HG02571 (cell line): ENCODE data around the gene POMZP3.
"Not testable (repeated sequence)": the region's sequence is repeated elsewhere in the genome, so short reads cannot be mapped to it uniquely, and the experiment has no call there.

ENCODE experiments used
- ATAC-seq: cut with Tn5 transposase; IDR thresholded peaks from one replicate; pipeline ENCODE4 v1.9.1; 2021; ENCODE audit warnings: mild to moderate bottlenecking, moderate library complexity; ENCODE audit not compliant: unreplicated experiment

POMZP3 gene

GRCh38 chr7:76626989-76627642 lies at the start of gene POMZP3:
Gene POMZP3 (minus strand): TSS chr7:76627279. CDS start chr7:76626064, 1,215 bp downstream.
- ATAC-seq: peak; percentile 80

- ATAC-seq: not testable (repeated sequence)
Measured at GRCh38 chr7:76675783-76676182, 48.7 kb upstream of the POMZP3 start.

DNA sequence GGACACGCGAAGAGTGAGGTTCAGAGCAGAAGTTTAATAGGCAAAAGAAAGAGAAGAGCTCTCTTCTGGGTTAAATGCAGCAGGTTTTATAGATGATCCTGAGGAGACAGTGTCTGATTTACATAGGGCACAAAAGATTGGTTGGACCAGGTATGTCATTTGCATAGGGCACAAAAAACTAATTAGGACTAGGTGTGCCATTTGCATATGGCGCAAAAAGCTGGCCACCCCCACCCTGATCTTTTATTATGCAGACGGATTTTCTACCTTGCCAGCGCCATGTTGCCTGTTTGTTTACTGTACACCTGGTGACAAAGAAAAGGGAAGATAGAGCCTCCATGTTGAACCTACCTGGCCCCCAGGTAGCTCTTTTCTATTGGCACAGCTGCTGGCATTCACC lies 46.3 kb upstream of the POMZP3 start:
- not testable (repeated sequence) for ATAC-seq

- not testable (repeated sequence) for ATAC-seq
Measured at GRCh38 chr7:76659212-76659611, 32.1 kb upstream of the POMZP3 start.

- ATAC-seq: not testable (repeated sequence)
Measured at GRCh38 chr7:76656425-76656824, 29.3 kb upstream of the POMZP3 start.

- ATAC-seq: not testable (repeated sequence)
Measured at GRCh38 chr7:76642620-76643019, 15.5 kb upstream of the POMZP3 start.

DNA sequence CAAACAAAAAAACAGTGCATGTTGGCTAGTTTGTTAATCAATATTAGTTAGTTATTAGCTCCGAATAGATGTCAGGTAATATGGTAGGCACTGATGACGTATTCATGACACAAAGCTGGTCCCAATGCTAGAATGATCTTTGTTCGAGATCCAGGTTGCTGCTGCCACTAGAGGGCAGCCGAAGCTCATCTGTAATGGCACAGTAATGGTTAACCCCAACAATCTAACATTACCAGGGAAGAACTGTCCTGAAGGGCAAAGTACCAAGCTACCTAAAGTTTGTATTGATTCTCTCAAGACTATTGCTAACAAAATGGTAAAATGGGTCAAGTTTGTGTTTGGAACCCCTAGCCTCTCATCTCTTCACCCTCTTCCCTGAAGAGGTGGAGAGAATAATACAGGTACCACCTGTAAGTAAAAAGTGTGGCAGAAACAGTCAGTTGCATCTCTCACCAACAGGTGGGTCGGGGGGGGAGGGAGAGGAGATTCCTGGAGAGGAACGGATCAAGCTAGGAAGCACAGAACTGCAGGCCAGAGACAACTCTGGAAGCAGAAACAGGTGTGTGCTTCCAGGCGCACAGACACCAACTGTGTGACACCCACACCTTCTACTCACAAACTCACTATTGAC lies 10.1 kb upstream of the POMZP3 start:
- ATAC-seq: peak; percentile 70

GRCh38 chr7:76626581-76626980 lies 498 bp downstream of the POMZP3 start:
- peak; percentile 41 for ATAC-seq

DNA sequence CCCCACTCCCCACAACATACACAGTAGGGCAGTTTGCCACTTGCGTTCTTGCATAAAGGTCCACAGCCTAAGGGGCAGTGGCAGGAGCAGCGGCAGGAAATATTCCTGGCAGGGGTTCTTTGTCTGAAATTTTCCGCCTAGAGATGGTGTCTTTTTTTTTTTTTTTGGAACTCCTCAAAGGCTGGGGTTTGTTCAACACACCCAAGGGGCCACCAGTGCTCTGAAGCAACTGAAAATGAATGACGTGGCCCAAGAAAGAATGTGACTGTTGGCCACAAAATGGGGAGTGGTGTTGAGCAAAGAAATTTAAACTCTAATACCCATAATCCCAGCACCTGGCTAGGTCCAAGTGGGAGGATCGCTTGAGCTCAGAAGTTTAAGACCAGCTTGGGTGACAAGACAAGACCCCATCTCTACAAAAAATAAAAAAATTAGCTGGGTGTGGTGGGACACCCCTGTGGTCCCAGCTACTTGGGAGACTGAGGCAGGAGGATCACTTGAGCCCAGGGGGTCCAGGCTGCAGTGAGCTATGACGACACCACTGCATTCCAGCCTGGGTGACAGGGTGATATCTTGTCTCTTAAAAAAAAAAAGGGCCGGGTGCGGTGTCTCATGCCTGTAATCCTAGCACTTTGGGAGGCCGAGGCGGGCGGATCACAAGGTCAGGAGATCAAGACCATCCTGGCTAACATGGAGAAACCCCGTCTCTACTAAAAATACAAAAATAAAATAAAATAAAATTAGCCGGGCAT lies 7.5 kb downstream of the POMZP3 start:
- ATAC-seq: not testable (repeated sequence)

GRCh38 chr7:76613783-76614182 lies 13.3 kb downstream of the POMZP3 start:
- not testable (repeated sequence) for ATAC-seq

DNA sequence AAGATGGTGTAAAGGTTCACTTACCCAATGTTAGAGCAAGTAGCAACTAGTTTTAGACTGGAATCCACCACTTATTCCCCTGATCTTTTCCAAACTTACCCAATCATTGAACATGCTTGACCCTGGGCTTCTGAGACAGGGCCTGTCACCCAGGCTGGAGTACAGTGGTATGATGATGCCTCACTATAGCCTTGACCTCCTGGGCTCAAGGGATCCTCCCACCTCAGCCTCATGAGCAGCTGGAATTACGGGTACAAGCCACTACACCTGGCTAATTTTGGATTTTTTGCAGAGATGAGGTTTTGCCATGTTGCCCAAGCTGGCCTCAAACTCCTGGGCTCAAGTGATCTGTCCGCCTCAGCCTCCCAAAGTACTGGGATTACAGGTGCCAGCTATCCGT lies 14.8 kb downstream of the POMZP3 start:
- ATAC-seq: not testable (repeated sequence)

DNA sequence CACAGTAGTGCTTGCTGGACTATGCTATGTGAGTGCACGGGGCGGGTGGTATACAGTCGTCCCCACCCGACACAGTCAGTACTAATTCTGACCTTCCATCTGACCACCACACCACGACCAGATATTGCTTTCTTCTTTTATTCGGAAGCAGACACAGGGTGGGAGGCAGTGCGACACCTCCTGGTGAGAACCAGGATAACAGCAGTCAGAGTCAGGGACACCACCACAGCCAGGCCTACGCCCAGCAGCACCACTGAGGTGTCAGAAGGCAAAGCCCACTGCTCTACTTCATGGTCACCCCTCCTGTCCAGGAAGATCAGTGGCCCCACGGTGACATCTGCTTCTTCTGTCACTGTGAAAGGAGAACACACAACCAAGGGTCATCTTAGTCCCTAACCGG lies 17.2 kb downstream of the POMZP3 start:
- ATAC-seq: not testable (repeated sequence)

DNA sequence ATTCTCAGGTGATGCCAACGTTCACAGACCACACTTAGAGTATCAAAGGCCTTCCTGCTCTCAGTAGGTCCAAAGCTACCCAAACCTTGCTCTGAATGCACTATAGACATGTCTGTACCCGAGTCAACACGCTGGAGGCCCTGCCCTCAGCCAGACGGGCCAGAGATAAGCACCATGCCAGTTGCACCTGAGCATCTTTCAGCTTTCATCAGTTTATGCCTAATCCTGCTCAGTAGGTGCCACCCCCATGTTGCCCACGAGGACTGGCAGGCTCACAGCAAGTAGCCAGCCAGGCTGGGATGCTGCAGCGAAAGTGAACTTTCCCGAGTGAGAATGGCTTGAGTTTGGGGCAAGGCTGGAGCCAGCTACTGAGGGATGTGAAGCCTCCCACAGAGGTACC lies 18.6 kb downstream of the POMZP3 start:
- ATAC-seq: not testable (repeated sequence)

DNA sequence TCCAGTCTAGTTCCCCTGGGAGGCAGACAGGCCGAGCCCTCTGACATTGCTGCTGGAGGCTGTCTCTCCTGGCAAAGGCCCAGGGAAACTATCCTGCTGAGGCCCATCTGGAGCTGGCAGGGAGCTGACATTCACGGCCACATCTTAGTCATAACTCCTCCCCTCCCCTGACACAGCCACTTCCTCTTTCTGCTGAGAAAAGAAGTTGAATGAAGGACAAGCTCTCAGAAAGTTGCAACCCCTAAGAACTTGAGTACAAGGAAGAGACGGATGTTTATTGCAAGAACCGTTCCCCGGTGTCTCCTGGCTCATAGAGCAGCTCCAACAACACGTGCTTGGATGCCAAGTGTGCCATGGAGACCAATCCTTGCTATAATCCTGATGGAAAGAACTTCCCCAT lies 21.1 kb downstream of the POMZP3 start:
- ATAC-seq: peak; percentile 93

DNA sequence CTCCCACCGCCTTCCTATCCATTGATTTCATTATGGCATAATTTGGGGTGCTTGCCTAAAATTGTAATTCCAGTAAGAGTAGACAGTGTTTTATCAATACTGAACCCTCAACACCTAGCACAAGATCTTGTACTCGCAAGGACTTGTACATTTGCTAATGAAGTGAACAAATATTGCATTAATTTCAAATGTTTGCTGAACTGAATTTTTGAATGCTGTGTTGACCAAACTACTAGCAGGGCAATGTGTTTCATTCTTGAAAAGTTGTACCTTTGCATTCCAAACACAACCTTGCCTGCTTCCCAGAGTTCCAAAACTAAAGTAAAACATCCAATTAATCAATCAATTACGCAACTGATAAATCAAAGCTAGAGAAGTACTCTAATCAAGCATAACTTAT lies 26.4 kb downstream of the POMZP3 start:
- not testable (repeated sequence) for ATAC-seq

DNA sequence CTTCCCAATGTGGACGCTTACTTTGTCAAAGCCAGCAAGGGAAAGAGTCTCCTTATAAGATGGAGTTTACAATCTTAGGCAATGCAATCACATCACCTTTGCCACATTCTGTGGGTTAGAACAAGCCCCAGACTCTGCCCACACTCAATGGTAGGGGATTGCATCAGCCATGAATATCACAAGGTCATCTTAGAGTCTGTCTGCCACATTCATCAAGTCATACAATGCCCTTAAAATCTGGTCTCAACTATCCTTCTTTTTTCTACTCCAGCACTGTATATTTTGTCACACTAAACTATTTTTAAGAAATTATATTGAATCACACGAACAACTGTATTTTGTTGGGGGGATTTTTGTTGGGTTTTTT lies 27.0 kb downstream of the POMZP3 start:
- not testable (repeated sequence) for ATAC-seq

DNA sequence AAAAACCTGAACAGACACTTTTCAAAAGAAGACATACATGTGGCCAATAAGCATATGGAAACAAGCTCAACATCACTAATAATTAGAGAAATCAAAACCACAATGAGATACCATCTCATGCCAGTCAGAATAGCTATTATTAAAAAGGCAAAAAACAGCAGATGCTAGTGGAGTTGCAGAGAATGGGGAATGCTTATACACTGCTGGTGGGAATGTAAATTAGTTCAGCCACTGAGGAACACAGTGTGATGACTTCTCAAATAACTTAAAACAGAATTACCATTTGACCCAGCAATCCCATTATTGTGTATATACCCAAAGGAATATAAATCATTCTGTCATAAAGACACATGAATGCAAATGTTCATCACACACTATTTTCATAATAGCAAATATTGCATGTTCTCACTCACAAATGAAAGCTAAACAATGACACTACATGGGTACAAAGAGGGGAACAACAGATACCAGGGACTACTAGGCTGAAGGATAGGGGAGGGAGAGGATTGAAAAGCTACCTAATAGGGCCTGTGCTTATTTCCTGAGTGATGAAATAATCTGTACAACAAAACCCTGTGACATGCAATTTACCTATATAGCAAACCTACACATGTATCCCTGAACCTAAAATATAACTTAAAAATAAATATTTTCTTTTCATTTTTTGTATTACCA lies 28.4 kb downstream of the POMZP3 start:
- not testable (repeated sequence) for ATAC-seq

GRCh38 chr7:76597288-76597687 lies 29.8 kb downstream of the POMZP3 start:
- ATAC-seq: not testable (repeated sequence)

DNA sequence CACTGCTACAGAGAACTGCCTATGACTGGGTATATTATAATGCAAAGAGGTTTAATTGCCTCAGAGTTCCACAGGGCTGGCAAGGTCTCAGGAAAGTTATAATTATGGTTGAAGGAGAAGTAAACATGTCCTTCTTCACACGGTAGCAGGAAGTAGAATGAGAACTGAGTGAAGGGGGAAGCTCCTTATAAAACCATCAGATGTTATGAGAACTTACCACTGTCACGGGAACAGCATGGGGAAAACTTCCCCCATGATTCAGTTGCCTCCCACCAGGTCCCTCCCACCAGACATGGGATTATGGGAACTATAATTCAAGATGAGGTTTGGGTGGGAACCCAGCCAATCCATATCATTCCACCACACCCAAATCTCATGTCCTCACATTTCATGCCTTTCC lies 34.4 kb downstream of the POMZP3 start:
- not testable (repeated sequence) for ATAC-seq

DNA sequence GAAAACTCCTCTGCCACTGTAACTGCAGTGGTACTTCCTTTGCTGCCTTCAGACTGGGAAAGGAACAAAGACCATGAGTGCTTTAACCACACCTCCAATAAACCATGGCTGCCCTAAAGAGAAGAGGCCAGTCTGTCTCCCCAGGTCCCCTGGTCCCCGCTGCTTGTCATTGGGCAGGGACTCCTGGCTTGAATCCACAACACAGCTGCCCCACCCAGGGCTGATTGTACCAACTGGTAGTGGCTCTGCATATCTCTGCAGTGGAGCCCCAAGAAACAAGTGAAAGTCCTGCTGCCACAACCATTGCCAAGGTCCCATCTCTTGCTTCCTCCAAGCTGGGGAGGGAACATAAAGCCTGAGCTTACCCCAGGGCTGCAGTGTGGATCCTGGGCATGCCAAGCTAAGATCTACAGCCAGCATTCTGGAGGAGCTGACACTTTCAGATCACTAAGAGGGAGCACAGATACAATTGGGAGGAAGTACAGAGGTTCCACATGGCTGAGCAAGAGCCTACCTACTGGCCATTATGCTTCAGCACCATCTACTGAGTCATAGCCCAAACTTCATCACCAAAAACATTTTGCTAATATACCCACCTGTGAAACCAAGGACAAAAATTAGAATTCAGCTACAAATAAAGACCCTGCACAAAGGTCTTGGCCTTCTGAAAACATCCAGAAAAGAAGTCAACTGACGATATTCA lies 35.3 kb downstream of the POMZP3 start:
- ATAC-seq: not testable (repeated sequence)

DNA sequence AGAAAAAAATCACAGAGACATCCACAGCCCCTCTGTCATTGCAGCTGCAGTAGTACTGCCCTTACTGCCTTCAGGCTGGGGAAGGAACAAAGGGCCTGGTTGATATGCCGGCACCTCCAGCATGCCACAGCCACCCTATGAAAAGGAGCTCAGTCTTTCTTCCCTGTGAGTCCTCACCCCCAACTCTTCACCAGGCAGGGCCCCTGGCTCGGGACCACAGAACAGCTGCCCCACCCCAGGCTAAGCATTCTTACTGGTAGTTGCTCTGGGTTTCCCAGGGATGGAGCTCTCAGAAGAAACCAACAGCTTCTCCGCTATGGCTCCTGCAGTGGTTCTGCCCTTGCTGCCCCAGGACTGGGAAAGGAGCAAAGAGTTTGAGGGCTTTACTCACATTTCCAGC lies 36.0 kb downstream of the POMZP3 start:
- not testable (repeated sequence) for ATAC-seq
